Right cardiac atrium (tissue), 5 donors: ENCODE measurements around the gene BRSK1. TPM values are rescaled to one million over a fixed set of nuclear protein-coding genes. Genes with fewer than 3 reads are reported as not detected.

Experiments
- ATAC-seq, 2 donors: fragments of 200-7000 bp; cut with Tn5 transposase; one replicate each; pipeline versions ENCODE4 v1.8.0 to v1.9.1; 2020; ENCODE audit warnings: moderate library complexity in 2 of 2, mild to moderate bottlenecking in 1 of 2
- DNase-seq, 3 donors: peaks; one replicate each; pipeline ENCODE4 v3.0.0-alpha.2; 2020
- H3K27ac ChIP-seq: one replicate; pipeline ENCODE4 v1.5.1; 2013; ENCODE audit warnings: mild to moderate bottlenecking, low read length, control low read depth, moderate library complexity
- H3K27me3 ChIP-seq: one replicate; pipeline ENCODE4 v1.6.1; 2013; ENCODE audit not compliant: control insufficient read depth, insufficient read depth
- H3K4me1 ChIP-seq: one replicate; pipeline ENCODE4 v1.6.1; 2013; ENCODE audit warnings: low read length; ENCODE audit not compliant: control insufficient read depth, insufficient read depth
- H3K4me3 ChIP-seq: one replicate; pipeline ENCODE4 v1.5.1; 2013; ENCODE audit warnings: low read length, control low read depth
- H3K9me3 ChIP-seq: one replicate; pipeline ENCODE4 v1.6.1; 2013; ENCODE audit warnings: low read length; ENCODE audit not compliant: control insufficient read depth
- WGBS: extraction: QIAGEN DNeasy Blood & Tissue Kit; methylation state at CpG from one replicate; pipeline ENCODE4 v1.1.7; 2013; 5-methylcytosine and 5-hydroxymethylcytosine counted together
- intact Hi-C, 4 donors: fragments of 100-400 bp; cut with DNase I; formaldehyde crosslinking; loops; one replicate each; pipeline versions ENCODE4 v1.11.0 to v1.14.0; 2022 to 2023
- microRNA-seq, 2 donors: library from miRNA; unstranded; fragments of <30 nt; microRNA quantifications; one replicate each; pipeline ENCODE4 v1.2.0, GENCODE V29; 2020 to 2021
- polyA plus RNA-seq: library from polyadenylated mRNA; stranded (reverse); fragments of 200-250 nt; gene quantifications from one replicate; pipeline ENCODE4 v1.2.3, GENCODE V29; 2013
- total RNA-seq, 4 donors: library from RNA; stranded (reverse); fragmentation: NEBNext Ultra II Directional; extraction: Animal tissue kit (Norgen Biotek cat#: 25700); gene quantifications; one replicate each; pipeline ENCODE4 v1.2.1, GENCODE V29; 2021
- donor health status: healthy with polysubstance abuse.
- donor health status: DM: no; HTN: yes; CAD: no.
- donor health status: DM: no; HTN: no; CAD: no.
- donor health status: DM: no; HTN: yes; CAD: no; lungs with severe emphysema.
- donor health status: DM: yes; HTN: yes; CAD: no.

The BRSK1 gene
- total and polyA plus RNA-seq, 5 donors: 11.9 to 20.5 (median 18.6) TPM

GRCh38 chr19:55355213-55355821 is 71.5 kb downstream of the BRSK1 start:
- 29% methylated on average over 13 of the region's 13 CpGs for WGBS
- intact Hi-C loops: no loop called here
- ATAC-seq (no peak), DNase-seq (peak in 1 of 3 donors; percentile 38)
- H3K4me1 ChIP-seq: no peaks in the 10 kb centered on the region
- H3K9me3 ChIP-seq: no peaks in the 10 kb centered on the region
- H3K4me3 ChIP-seq: no peak overlapping the region
- H3K27me3 ChIP-seq: no peaks in the 10 kb centered on the region
- no peak overlapping the region for H3K27ac ChIP-seq

DNA sequence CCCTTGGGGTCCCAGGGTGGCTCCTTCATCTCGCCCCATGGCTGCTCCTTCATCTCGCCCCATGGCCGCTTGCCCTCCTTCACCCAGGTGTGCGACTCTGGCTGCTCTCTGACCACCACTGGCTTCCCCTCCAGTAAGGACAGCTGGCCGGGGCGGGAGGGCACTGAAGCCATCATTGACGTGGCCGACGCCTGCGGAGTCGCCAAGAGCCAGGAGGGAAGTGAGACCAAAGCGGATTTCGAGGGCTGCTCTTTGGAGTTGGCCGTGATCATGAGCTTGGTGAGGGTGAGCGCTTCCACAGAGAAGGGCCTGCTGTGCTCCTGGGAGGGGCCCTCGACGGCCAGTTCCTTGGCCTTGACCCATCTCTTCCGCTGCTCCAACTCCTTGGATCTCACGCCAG is 74.7 kb downstream of the BRSK1 start:
- no peaks in the 10 kb centered on the region for H3K27me3 ChIP-seq
- no peaks in the 10 kb centered on the region for H3K4me1 ChIP-seq
- H3K27ac ChIP-seq: no peak overlapping the region
- WGBS: 84% methylated on average over 19 of the region's 19 CpGs
- no peak for DNase-seq
- H3K4me3 ChIP-seq: no peak overlapping the region
- intact Hi-C loops: no loop called here
- no peak for ATAC-seq
- H3K9me3 ChIP-seq: no peaks in the 10 kb centered on the region

DNA sequence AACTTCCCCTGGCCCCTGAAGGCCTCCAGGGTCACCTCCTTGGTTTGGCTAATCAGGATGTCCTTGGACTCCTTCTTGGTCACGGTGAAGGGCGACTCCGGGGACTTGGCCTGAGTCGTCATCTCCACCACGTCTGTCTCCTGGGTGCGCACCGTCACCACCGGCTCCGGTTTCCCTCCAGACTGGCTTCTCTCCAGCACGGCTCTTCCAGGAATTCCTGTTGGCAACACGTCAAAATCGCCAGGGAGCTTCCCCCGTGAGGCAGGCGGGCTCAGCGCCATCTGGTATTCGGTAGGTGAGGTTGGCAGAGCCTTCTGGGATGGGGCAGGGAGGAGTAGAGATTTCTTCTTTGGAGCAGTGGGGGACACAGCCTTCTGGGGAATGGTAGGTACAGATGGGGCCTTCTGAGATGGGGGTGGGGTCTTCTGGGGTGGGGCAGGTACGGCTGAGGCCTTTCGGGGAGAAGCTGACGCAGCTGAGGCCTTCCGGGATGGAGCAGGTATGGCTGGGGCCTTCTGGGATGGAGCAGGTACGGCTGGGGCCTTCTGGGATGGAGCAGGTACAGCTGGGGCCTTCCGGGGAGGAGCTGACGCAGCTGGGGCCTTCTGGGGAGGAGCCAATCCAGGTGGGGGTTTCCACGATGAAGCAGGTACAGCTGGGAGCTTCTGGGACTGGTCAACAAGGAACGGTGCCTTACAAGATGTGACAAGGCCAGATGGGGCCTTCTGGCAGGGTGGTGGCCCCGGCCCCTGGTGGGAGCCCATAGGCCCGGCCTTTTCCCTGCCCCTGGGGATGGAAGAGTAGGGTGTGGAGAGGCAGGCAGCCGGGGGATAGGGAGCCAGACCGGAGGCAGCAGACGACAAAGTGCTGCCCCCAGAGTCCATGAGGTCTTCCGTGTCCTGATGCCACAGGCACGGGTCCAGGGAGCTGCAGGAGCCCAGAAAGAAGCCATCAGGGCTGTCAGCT is 75.4 kb downstream of the BRSK1 start:
- intact Hi-C loops: no loop called here
- H3K27ac ChIP-seq: no peak overlapping the region
- ATAC-seq (no peak), DNase-seq (no peak)
- 59% methylated on average over 32 of the region's 32 CpGs for WGBS
- no peaks in the 10 kb centered on the region for H3K27me3 ChIP-seq
- H3K9me3 ChIP-seq: no peaks in the 10 kb centered on the region
- H3K4me3 ChIP-seq: no peak overlapping the region
- H3K4me1 ChIP-seq: no peaks in the 10 kb centered on the region

GRCh38 chr19:55360902-55361301 is 77.1 kb downstream of the BRSK1 start:
- Histone ChIP-seq H3K4me1 (no peaks in the 10 kb centered on the region), H3K9me3 (no peaks in the 10 kb centered on the region), H3K27me3 (no peaks in the 10 kb centered on the region), H3K4me3 (no peak overlapping the region), H3K27ac (no peak overlapping the region)
- 90% methylated on average over 16 of the region's 16 CpGs for WGBS
- intact Hi-C loops: no loop called here
- ATAC-seq (no peak), DNase-seq (no peak)

Small RNA genes lying within 50 kb of the gene (microRNA-seq; reads per million reads assigned to microRNA genes)
- gene MIR6802: 0 to 1.7 reads per million in 2 donors
- gene MIR6803: 0 to 2.9 reads per million in 2 donors

Other genes starting within 250 kb of the BRSK1 start
- gene GP6, start 245.7 kb upstream of the BRSK1 start, total RNA-seq: under 1 TPM; 0.26 to 0.71 (median 0.44) TPM
- gene GP6, start 245.7 kb upstream of the BRSK1 start, polyA plus RNA-seq: 0.27 TPM
- 10 to 100 TPM; 25.5 to 42.6 (median 31.9) TPM for gene RDH13, start 220.8 kb upstream of the BRSK1 start, total RNA-seq
- gene RDH13, start 220.8 kb upstream of the BRSK1 start, polyA plus RNA-seq: 30.1 TPM
- 1 to 10 TPM in 3 of 4 donors, under 1 TPM in 1; 0.78 to 1.7 (median 1.1) TPM for gene EPS8L1, start 208.1 kb upstream of the BRSK1 start, total RNA-seq
- gene EPS8L1, start 208.1 kb upstream of the BRSK1 start, polyA plus RNA-seq: 2.2 TPM
- gene PPP1R12C, start 166.4 kb upstream of the BRSK1 start, total RNA-seq: 100 to 1,000 TPM; 125 to 244 (median 147) TPM
- 221 TPM for gene PPP1R12C, start 166.4 kb upstream of the BRSK1 start, polyA plus RNA-seq
- gene TNNT1, start 134.8 kb upstream of the BRSK1 start, total RNA-seq: 10 to 100 TPM in 3 of 4 donors, 1 to 10 TPM in 1; 8.0 to 25.3 (median 14.7) TPM
- gene TNNT1, start 134.8 kb upstream of the BRSK1 start, polyA plus RNA-seq: 34.8 TPM
- 1,000 to 10,000 TPM; 1,638 to 3,997 (median 2,736) TPM for gene TNNI3, start 126.3 kb upstream of the BRSK1 start, total RNA-seq
- 8,501 TPM for gene TNNI3, start 126.3 kb upstream of the BRSK1 start, polyA plus RNA-seq
- 1 to 10 TPM in 3 of 4 donors, under 1 TPM in 1; 0.56 to 1.6 (median 1.3) TPM for gene DNAAF3, start 117.4 kb upstream of the BRSK1 start, total RNA-seq
- 2.9 TPM for gene DNAAF3, start 117.4 kb upstream of the BRSK1 start, polyA plus RNA-seq
- gene SYT5, start 103.7 kb upstream of the BRSK1 start, total RNA-seq: 1 to 10 TPM in 1 of 4 donors, not detected in 3; 1.3 TPM
- 0.09 TPM for gene SYT5, start 103.7 kb upstream of the BRSK1 start, polyA plus RNA-seq
- gene PTPRH, start 74.5 kb upstream of the BRSK1 start, total RNA-seq: 1 to 10 TPM in 2 of 4 donors, under 1 TPM in 2; 0.14 to 3.1 (median 0.75) TPM
- 0.72 TPM for gene PTPRH, start 74.5 kb upstream of the BRSK1 start, polyA plus RNA-seq
- gene TMEM86B, start 55.2 kb upstream of the BRSK1 start, total RNA-seq: 1 to 10 TPM in 3 of 4 donors, under 1 TPM in 1; 0.80 to 2.1 (median 1.3) TPM
- 1.6 TPM for gene TMEM86B, start 55.2 kb upstream of the BRSK1 start, polyA plus RNA-seq
- gene PPP6R1, start 25.0 kb upstream of the BRSK1 start, total RNA-seq: 10 to 100 TPM; 39.3 to 43.5 (median 41.4) TPM
- gene PPP6R1, start 25.0 kb upstream of the BRSK1 start, polyA plus RNA-seq: 31.7 TPM
- 10 to 100 TPM; 27.7 to 35.1 (median 31.3) TPM for gene HSPBP1, start 3.9 kb upstream of the BRSK1 start, total RNA-seq
- 48.0 TPM for gene HSPBP1, start 3.9 kb upstream of the BRSK1 start, polyA plus RNA-seq
- 1 to 10 TPM; 2.0 to 2.4 (median 2.2) TPM for gene TMEM150B, start 41.3 kb downstream of the BRSK1 start, total RNA-seq
- gene TMEM150B, start 41.3 kb downstream of the BRSK1 start, polyA plus RNA-seq: 0.68 TPM
- gene KMT5C, start 55.9 kb downstream of the BRSK1 start, total RNA-seq: 1 to 10 TPM; 6.7 to 9.8 (median 8.4) TPM
- gene KMT5C, start 55.9 kb downstream of the BRSK1 start, polyA plus RNA-seq: 6.3 TPM
- not detected for gene COX6B2, start 70.7 kb downstream of the BRSK1 start, total RNA-seq
- gene COX6B2, start 70.7 kb downstream of the BRSK1 start, polyA plus RNA-seq: not detected
- gene GARIN5B, start 79.3 kb downstream of the BRSK1 start, total RNA-seq: not detected
- gene GARIN5B, start 79.3 kb downstream of the BRSK1 start, polyA plus RNA-seq: not detected
- not detected for gene IL11, start 86.5 kb downstream of the BRSK1 start, total RNA-seq
- gene IL11, start 86.5 kb downstream of the BRSK1 start, polyA plus RNA-seq: not detected
- gene TMEM190, start 92.8 kb downstream of the BRSK1 start, total RNA-seq: not detected
- not detected for gene TMEM190, start 92.8 kb downstream of the BRSK1 start, polyA plus RNA-seq
- 1 to 10 TPM in 1 of 4 donors, under 1 TPM in 3; 0.47 to 1.2 (median 0.56) TPM for gene TMEM238, start 100.3 kb downstream of the BRSK1 start, total RNA-seq
- gene TMEM238, start 100.3 kb downstream of the BRSK1 start, polyA plus RNA-seq: 0.14 TPM
- gene RPL28, start 101.9 kb downstream of the BRSK1 start, total RNA-seq: 1,000 to 10,000 TPM in 1 of 4 donors, 100 to 1,000 TPM in 3; 656 to 1,015 (median 735) TPM
- gene RPL28, start 101.9 kb downstream of the BRSK1 start, polyA plus RNA-seq: 806 TPM
- gene UBE2S, start 123.8 kb downstream of the BRSK1 start, total RNA-seq: 10 to 100 TPM; 21.0 to 32.7 (median 27.8) TPM
- 12.2 TPM for gene UBE2S, start 123.8 kb downstream of the BRSK1 start, polyA plus RNA-seq
- not detected for gene SHISA7, start 159.3 kb downstream of the BRSK1 start, total RNA-seq
- gene SHISA7, start 159.3 kb downstream of the BRSK1 start, polyA plus RNA-seq: 0.05 TPM
- gene ISOC2, start 177.6 kb downstream of the BRSK1 start, total RNA-seq: 10 to 100 TPM; 49.6 to 73.9 (median 62.0) TPM
- 111 TPM for gene ISOC2, start 177.6 kb downstream of the BRSK1 start, polyA plus RNA-seq
- not detected for gene C19orf85, start 180.8 kb downstream of the BRSK1 start, total RNA-seq
- not detected for gene C19orf85, start 180.8 kb downstream of the BRSK1 start, polyA plus RNA-seq
- 1 to 10 TPM; 5.6 to 8.1 (median 6.7) TPM for gene ZNF628, start 192.6 kb downstream of the BRSK1 start, total RNA-seq
- gene ZNF628, start 192.6 kb downstream of the BRSK1 start, polyA plus RNA-seq: 7.7 TPM
- gene NAT14, start 201.2 kb downstream of the BRSK1 start, total RNA-seq: 10 to 100 TPM; 13.6 to 20.8 (median 15.0) TPM
- gene NAT14, start 201.2 kb downstream of the BRSK1 start, polyA plus RNA-seq: 15.8 TPM
- 10 to 100 TPM in 1 of 4 donors, 1 to 10 TPM in 3; 6.8 to 10.2 (median 8.1) TPM for gene SSC5D, start 204.4 kb downstream of the BRSK1 start, total RNA-seq
- 4.4 TPM for gene SSC5D, start 204.4 kb downstream of the BRSK1 start, polyA plus RNA-seq